Activated naive CD8-positive, alpha-beta T cell treated with anti-CD3 and anti-CD28 coated beads, Interleukin-2, amount 50 U/mL, for 24 hours (primary cell): Measurements from ENCODE around the gene PLEKHA6.

Experiments used
- ATAC-seq: fragments of 150-1000 bp; cut with Tn5 transposase; one replicate; pipeline ENCODE4 v1.10.0; 2021
- DNase-seq: peaks from one replicate; pipeline ENCODE4 v3.0.0; 2021
- H3K27ac Mint-ChIP-seq: one replicate; pipeline ENCODE4 v1.8.0; 2021; ENCODE audit warnings: mild to moderate bottlenecking, mixed read lengths
- H3K27me3 Mint-ChIP-seq: one replicate; pipeline ENCODE4 v1.8.0; 2021; ENCODE audit warnings: mixed read lengths
- H3K36me3 Mint-ChIP-seq: one replicate; pipeline ENCODE4 v1.8.0; 2021; ENCODE audit warnings: low read depth, mixed read lengths
- H3K4me1 Mint-ChIP-seq: one replicate; pipeline ENCODE4 v1.8.0; 2021; ENCODE audit warnings: mixed read lengths
- H3K4me3 Mint-ChIP-seq: one replicate; pipeline ENCODE4 v1.8.0; 2021; ENCODE audit warnings: mild to moderate bottlenecking, moderate library complexity, mixed read lengths
- H3K9me3 Mint-ChIP-seq: one replicate; pipeline ENCODE4 v1.8.0; 2021; ENCODE audit warnings: mixed read lengths

The PLEKHA6 gene

GRCh38 chr1:204259196-204259595 lies 100.5 kb downstream of the PLEKHA6 start:
- H3K27ac Mint-ChIP-seq: no peak overlapping the region

GRCh38 chr1:204258213-204259115 lies 101.3 kb downstream of the PLEKHA6 start:
- H3K27ac Mint-ChIP-seq: no peak overlapping the region
- no peaks in the 10 kb centered on the region for H3K4me1 Mint-ChIP-seq
- H3K9me3 Mint-ChIP-seq: no peaks in the 10 kb centered on the region
- DNase-seq (peak; percentile 51), ATAC-seq (peak; percentile 40)
- H3K4me3 Mint-ChIP-seq: no peak overlapping the region
- H3K36me3 Mint-ChIP-seq: no peaks in the 10 kb centered on the region
- no peaks in the 10 kb centered on the region for H3K27me3 Mint-ChIP-seq

More at GRCh38 chr1:204259196-204259595, 100.5 kb downstream of the PLEKHA6 start:
- Mint-ChIP-seq H3K9me3 (no peaks in the 10 kb centered on the region), H3K4me3 (no peak overlapping the region), H3K27me3 (no peaks in the 10 kb centered on the region), H3K36me3 (no peaks in the 10 kb centered on the region), H3K4me1 (no peaks in the 10 kb centered on the region)
- DNase-seq: no peak
- no peak for ATAC-seq

DNA sequence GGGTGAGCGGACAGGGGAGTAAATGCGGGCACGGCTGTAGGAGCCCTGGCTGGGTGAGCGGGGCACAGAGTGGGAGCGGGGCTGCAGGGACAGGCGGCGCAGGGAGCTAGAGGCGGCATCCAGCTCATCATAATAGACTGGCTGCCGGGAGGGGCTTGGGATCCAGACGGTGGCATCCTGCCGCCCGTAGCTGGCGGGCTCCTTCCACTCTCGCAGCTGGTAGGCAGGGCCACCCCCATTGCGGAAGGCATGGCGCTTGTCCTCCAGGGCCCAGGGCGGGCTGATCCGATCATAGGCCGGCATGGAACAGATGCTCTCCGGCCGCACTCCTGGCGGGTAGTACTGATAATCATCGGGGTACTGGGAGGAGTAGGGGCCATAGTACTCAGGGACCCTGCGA lies 102.3 kb downstream of the PLEKHA6 start:
- Mint-ChIP-seq H3K9me3 (no peaks in the 10 kb centered on the region), H3K27ac (no peak overlapping the region), H3K4me3 (no peak overlapping the region), H3K27me3 (no peaks in the 10 kb centered on the region), H3K4me1 (no peaks in the 10 kb centered on the region), H3K36me3 (no peaks in the 10 kb centered on the region)
- DNase-seq (no peak), ATAC-seq (no peak)

DNA sequence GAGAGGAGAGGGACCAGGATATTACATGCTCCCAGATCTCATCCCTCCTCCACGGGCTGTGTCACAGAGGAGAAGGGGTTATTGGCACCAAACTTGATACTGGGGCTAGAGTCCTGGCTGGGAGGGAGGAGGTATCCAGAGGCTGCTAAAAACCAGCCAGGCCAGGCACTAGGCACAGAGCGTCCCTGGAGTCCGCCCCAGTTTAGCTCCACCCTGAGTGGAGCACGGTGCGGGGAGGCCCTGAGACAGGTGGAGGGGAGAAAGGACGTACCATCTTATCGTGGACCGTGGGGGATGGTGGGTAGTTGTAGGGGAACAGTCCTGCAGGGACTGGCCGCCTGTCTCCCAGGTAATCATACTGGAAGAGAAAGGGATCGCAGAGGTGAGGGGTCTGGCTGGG lies 103.2 kb downstream of the PLEKHA6 start:
- ATAC-seq: no peak
- Mint-ChIP-seq H3K27me3 (no peaks in the 10 kb centered on the region), H3K4me3 (no peak overlapping the region), H3K4me1 (no peaks in the 10 kb centered on the region), H3K27ac (no peak overlapping the region), H3K9me3 (no peaks in the 10 kb centered on the region), H3K36me3 (no peaks in the 10 kb centered on the region)
- DNase-seq: no peak

GRCh38 chr1:204255966-204256365 lies 103.8 kb downstream of the PLEKHA6 start:
- no peaks in the 10 kb centered on the region for H3K9me3 Mint-ChIP-seq
- no peak overlapping the region for H3K4me3 Mint-ChIP-seq
- ATAC-seq (no peak), DNase-seq (no peak)
- no peaks in the 10 kb centered on the region for H3K36me3 Mint-ChIP-seq
- H3K4me1 Mint-ChIP-seq: no peaks in the 10 kb centered on the region
- no peaks in the 10 kb centered on the region for H3K27me3 Mint-ChIP-seq
- H3K27ac Mint-ChIP-seq: no peak overlapping the region

GRCh38 chr1:204255225-204255624 lies 104.5 kb downstream of the PLEKHA6 start:
- H3K9me3 Mint-ChIP-seq: no peaks in the 10 kb centered on the region
- H3K4me3 Mint-ChIP-seq: no peak overlapping the region
- no peak overlapping the region for H3K27ac Mint-ChIP-seq
- H3K4me1 Mint-ChIP-seq: no peaks in the 10 kb centered on the region
- DNase-seq: no peak
- no peaks in the 10 kb centered on the region for H3K27me3 Mint-ChIP-seq
- no peak for ATAC-seq
- no peaks in the 10 kb centered on the region for H3K36me3 Mint-ChIP-seq

GRCh38 chr1:204254031-204254661 lies 105.6 kb downstream of the PLEKHA6 start:
- ATAC-seq: no peak
- H3K4me3 Mint-ChIP-seq: no peak overlapping the region
- no peaks in the 10 kb centered on the region for H3K27me3 Mint-ChIP-seq
- H3K9me3 Mint-ChIP-seq: no peaks in the 10 kb centered on the region
- no peak overlapping the region for H3K27ac Mint-ChIP-seq
- no peaks in the 10 kb centered on the region for H3K4me1 Mint-ChIP-seq
- no peaks in the 10 kb centered on the region for H3K36me3 Mint-ChIP-seq
- no peak for DNase-seq

GRCh38 chr1:204251926-204252689 lies 107.6 kb downstream of the PLEKHA6 start:
- ATAC-seq (no peak), DNase-seq (no peak)
- H3K36me3 Mint-ChIP-seq: no peaks in the 10 kb centered on the region
- H3K27me3 Mint-ChIP-seq: no peaks in the 10 kb centered on the region
- no peaks in the 10 kb centered on the region for H3K9me3 Mint-ChIP-seq
- no peak overlapping the region for H3K4me3 Mint-ChIP-seq
- H3K27ac Mint-ChIP-seq: no peak overlapping the region
- no peaks in the 10 kb centered on the region for H3K4me1 Mint-ChIP-seq

DNA sequence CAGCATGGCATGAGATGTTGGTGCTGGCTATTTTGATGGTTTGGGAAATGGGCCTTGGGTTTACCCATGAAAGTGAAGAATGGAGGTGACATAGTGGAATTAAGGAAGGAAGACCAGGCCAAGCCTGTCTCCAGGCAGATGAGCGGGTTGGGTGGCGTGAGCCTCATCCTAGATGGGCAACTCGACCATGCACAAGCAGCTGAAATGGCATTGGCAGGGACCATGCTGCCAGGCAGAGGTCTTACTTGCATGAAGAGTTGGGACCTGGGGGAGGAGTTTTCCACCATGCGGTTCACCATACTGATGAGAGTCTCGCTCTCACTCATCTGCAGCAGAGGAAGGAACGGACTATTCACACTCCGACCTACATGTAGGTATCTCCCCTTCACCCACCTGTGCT lies 108.4 kb downstream of the PLEKHA6 start:
- H3K27ac Mint-ChIP-seq: no peak overlapping the region
- H3K9me3 Mint-ChIP-seq: no peaks in the 10 kb centered on the region
- no peaks in the 10 kb centered on the region for H3K36me3 Mint-ChIP-seq
- H3K4me3 Mint-ChIP-seq: no peak overlapping the region
- ATAC-seq (no peak), DNase-seq (no peak)
- H3K27me3 Mint-ChIP-seq: no peaks in the 10 kb centered on the region
- H3K4me1 Mint-ChIP-seq: no peaks in the 10 kb centered on the region

GRCh38 chr1:204250428-204251030 lies 109.2 kb downstream of the PLEKHA6 start:
- DNase-seq (no peak), ATAC-seq (no peak)
- Mint-ChIP-seq H3K9me3 (no peaks in the 10 kb centered on the region), H3K36me3 (no peaks in the 10 kb centered on the region), H3K27me3 (no peaks in the 10 kb centered on the region), H3K4me3 (no peak overlapping the region), H3K4me1 (no peaks in the 10 kb centered on the region), H3K27ac (no peak overlapping the region)

GRCh38 chr1:204249736-204250427 lies 109.8 kb downstream of the PLEKHA6 start:
- Mint-ChIP-seq H3K27me3 (no peaks in the 10 kb centered on the region), H3K4me1 (no peaks in the 10 kb centered on the region), H3K27ac (no peak overlapping the region), H3K4me3 (no peak overlapping the region), H3K9me3 (no peaks in the 10 kb centered on the region), H3K36me3 (no peaks in the 10 kb centered on the region)
- ATAC-seq: no peak
- DNase-seq: no peak

- no peaks in the 10 kb centered on the region for H3K4me1 Mint-ChIP-seq
- H3K27me3 Mint-ChIP-seq: no peaks in the 10 kb centered on the region
- H3K36me3 Mint-ChIP-seq: no peaks in the 10 kb centered on the region
- ATAC-seq (no peak), DNase-seq (no peak)
- no peaks in the 10 kb centered on the region for H3K9me3 Mint-ChIP-seq
- no peak overlapping the region for H3K27ac Mint-ChIP-seq
- no peak overlapping the region for H3K4me3 Mint-ChIP-seq
These were observed 110.8 kb downstream of the PLEKHA6 start for GRCh38 chr1:204248954-204249353.

GRCh38 chr1:204246876-204247275 lies 112.9 kb downstream of the PLEKHA6 start:
- no peaks in the 10 kb centered on the region for H3K9me3 Mint-ChIP-seq
- no peaks in the 10 kb centered on the region for H3K27me3 Mint-ChIP-seq
- H3K27ac Mint-ChIP-seq: no peak overlapping the region
- H3K4me1 Mint-ChIP-seq: no peaks in the 10 kb centered on the region
- DNase-seq (no peak), ATAC-seq (no peak)
- no peaks in the 10 kb centered on the region for H3K36me3 Mint-ChIP-seq
- H3K4me3 Mint-ChIP-seq: no peak overlapping the region

DNA sequence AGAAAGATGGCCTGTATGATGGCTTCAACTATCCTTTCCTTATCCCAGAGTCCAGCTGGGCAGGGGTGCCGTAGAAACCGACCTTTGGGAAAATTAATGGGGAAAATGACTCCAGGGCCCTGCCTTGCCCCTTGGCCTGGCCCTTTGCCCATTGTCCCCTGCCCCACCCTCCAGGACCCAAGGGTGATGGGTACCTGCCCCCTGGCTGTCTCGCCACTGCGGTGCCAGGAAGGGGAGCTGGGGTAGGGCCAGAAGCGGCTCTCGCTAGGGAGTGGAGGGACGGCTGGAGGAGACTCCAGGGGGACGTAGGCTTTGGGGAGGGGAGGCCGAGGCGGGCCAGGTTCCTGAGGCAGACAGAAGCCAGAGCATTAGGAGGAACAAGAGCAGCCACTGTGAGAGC lies 116.8 kb downstream of the PLEKHA6 start:
- DNase-seq (no peak), ATAC-seq (no peak)
- Mint-ChIP-seq H3K9me3 (no peaks in the 10 kb centered on the region), H3K36me3 (no peaks in the 10 kb centered on the region), H3K4me3 (no peak overlapping the region), H3K27ac (no peak overlapping the region), H3K27me3 (no peaks in the 10 kb centered on the region), H3K4me1 (no peaks in the 10 kb centered on the region)
